Glutamatergic neuron (in vitro differentiated cells): ENCODE results near the gene TAS2R60. TPM values are rescaled to one million over a fixed set of nuclear protein-coding genes. Genes with fewer than 3 reads are reported as not detected.
"Not testable (repeated sequence)": the region's sequence is repeated elsewhere in the genome, so short reads cannot be mapped to it uniquely, and the experiment has no call there.

Source experiments
- DNase-seq: peaks from one replicate; pipeline ENCODE4 v3.0.0; 2022
- H3K27ac Mint-ChIP-seq: one replicate; pipeline ENCODE4 v1.8.0; 2020; ENCODE audit warnings: mild to moderate bottlenecking, mixed read lengths, inconsistent platforms; ENCODE audit not compliant: unreplicated experiment
- H3K27me3 Mint-ChIP-seq: one replicate; pipeline ENCODE4 v1.8.0; 2020; ENCODE audit warnings: mild to moderate bottlenecking, moderate library complexity, mixed read lengths, inconsistent platforms; ENCODE audit not compliant: unreplicated experiment
- H3K36me3 Mint-ChIP-seq: one replicate; pipeline ENCODE4 v1.8.0; 2020; ENCODE audit warnings: mild to moderate bottlenecking, mixed read lengths, inconsistent platforms; ENCODE audit not compliant: unreplicated experiment
- H3K4me1 Mint-ChIP-seq: one replicate; pipeline ENCODE4 v1.8.0; 2020; ENCODE audit warnings: mild to moderate bottlenecking, low read depth, mixed read lengths, inconsistent platforms; ENCODE audit not compliant: unreplicated experiment
- H3K4me3 Mint-ChIP-seq: one replicate; pipeline ENCODE4 v1.8.0; 2020; ENCODE audit warnings: mild to moderate bottlenecking, mixed read lengths, inconsistent platforms; ENCODE audit not compliant: unreplicated experiment
- H3K9me3 Mint-ChIP-seq: one replicate; pipeline ENCODE4 v1.8.0; 2020; ENCODE audit warnings: mild to moderate bottlenecking, moderate library complexity, mixed read lengths, inconsistent platforms; ENCODE audit not compliant: unreplicated experiment
- total RNA-seq: library from RNA; stranded (reverse); fragmentation: NEBNext Ultra II Directional; extraction: Animal tissue kit (Norgen Biotek cat#: 25700); gene quantifications from one replicate; pipeline ENCODE4 v1.2.1, GENCODE V29; 2021; ENCODE audit not compliant: unreplicated experiment
- TF ChIP-seq, protein P1 (sequence below): fragments of 200-600 bp; sonication (generic); IDR thresholded peaks from one replicate; pipeline ENCODE4 v1.5.0; 2021; ENCODE audit not compliant: partially characterized antibody, unreplicated experiment

TAS2R60 gene
- total RNA-seq, 1 donor from 2014 or later = not detected

- Mint-ChIP-seq H3K4me3 (no peak overlapping the region), H3K27me3 (no peaks in the 10 kb centered on the region), H3K9me3 (no peaks in the 10 kb centered on the region), H3K4me1 (no peaks in the 10 kb centered on the region), H3K36me3 (peaks cover 4% of the 10 kb centered on the region), H3K27ac (no peak overlapping the region)
- DNase-seq = no peak
- TF ChIP-seq, protein P1, sequence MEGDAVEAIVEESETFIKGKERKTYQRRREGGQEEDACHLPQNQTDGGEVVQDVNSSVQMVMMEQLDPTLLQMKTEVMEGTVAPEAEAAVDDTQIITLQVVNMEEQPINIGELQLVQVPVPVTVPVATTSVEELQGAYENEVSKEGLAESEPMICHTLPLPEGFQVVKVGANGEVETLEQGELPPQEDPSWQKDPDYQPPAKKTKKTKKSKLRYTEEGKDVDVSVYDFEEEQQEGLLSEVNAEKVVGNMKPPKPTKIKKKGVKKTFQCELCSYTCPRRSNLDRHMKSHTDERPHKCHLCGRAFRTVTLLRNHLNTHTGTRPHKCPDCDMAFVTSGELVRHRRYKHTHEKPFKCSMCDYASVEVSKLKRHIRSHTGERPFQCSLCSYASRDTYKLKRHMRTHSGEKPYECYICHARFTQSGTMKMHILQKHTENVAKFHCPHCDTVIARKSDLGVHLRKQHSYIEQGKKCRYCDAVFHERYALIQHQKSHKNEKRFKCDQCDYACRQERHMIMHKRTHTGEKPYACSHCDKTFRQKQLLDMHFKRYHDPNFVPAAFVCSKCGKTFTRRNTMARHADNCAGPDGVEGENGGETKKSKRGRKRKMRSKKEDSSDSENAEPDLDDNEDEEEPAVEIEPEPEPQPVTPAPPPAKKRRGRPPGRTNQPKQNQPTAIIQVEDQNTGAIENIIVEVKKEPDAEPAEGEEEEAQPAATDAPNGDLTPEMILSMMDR = no peak
Observed at GRCh38 chr7:143422033-143422432, 21.2 kb upstream of the TAS2R60 start.

DNA sequence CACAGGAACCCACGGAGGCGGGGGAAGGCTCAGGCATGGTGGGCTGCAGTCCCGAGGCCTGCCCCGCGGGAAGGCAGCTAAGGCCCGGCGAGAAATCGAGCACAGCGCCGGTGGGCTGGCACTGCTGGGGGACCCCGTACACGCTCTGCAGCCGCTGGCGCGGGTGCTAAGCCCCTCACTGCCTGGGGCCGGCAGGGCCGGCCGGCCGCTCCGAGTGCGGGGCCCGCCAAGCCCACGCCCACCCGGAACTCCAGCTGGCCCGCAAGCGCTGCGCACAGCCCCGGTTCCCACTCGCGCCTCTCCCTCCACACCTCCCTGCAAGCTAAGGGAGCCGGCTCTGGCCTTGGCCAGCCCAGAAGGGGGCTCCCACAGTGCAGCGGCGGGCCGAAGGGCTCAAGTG is 18.8 kb upstream of the TAS2R60 start:
- H3K9me3 Mint-ChIP-seq, H3K4me1 Mint-ChIP-seq, H3K4me3 Mint-ChIP-seq, H3K36me3 Mint-ChIP-seq, DNase-seq, H3K27me3 Mint-ChIP-seq, H3K27ac Mint-ChIP-seq: not testable (repeated sequence)

DNA sequence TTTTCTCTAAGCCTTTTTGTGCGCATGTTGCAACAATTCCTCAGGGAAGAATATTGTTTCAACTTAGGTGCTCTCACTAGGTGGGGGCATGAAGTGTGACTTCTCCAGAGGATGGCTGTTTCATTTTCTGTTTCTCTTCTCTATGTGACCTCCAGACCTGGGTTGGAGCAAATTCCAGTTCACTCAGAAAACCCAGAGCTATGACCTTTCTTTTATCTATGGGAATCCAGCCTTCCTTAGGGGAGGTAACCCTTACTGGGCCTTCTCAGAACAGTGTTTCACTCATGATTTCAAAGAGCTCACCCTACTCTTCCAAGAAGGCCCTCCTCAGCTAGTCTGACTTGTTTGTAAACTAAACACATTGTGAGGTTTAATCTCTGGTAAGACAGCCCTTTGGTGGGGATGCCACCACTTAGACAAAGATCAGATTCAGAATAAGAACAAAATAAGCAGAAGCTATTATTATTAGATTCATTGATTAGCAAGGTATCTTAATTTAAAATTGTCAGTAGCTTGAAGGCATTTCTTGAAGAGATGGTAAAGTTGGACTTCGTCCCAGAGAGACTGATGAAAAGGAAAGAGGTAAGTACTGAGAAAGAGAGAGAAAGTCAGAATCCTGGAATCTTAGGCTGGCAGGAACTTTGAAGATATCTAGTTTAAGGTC is 16.6 kb upstream of the TAS2R60 start:
- H3K4me3 Mint-ChIP-seq = no peak overlapping the region
- H3K4me1 Mint-ChIP-seq = no peaks in the 10 kb centered on the region
- DNase-seq = no peak
- TF ChIP-seq, protein P1 = no peak
- H3K36me3 Mint-ChIP-seq = peaks cover 4% of the 10 kb centered on the region
- H3K27me3 Mint-ChIP-seq = peaks cover 2% of the 10 kb centered on the region
- H3K9me3 Mint-ChIP-seq = no peaks in the 10 kb centered on the region
- H3K27ac Mint-ChIP-seq = no peak overlapping the region

GRCh38 chr7:143429770-143430698 is 13.2 kb upstream of the TAS2R60 start:
- H3K27ac Mint-ChIP-seq = no peak overlapping the region
- no peaks in the 10 kb centered on the region for H3K36me3 Mint-ChIP-seq
- no peaks in the 10 kb centered on the region for H3K9me3 Mint-ChIP-seq
- no peak overlapping the region for H3K4me3 Mint-ChIP-seq
- DNase-seq = no peak
- TF ChIP-seq, protein P1 = no peak
- no peaks in the 10 kb centered on the region for H3K4me1 Mint-ChIP-seq
- H3K27me3 Mint-ChIP-seq = peaks cover 2% of the 10 kb centered on the region

GRCh38 chr7:143431109-143431508 is 12.1 kb upstream of the TAS2R60 start:
- Mint-ChIP-seq H3K36me3 (no peaks in the 10 kb centered on the region), H3K27ac (no peak overlapping the region), H3K4me1 (no peaks in the 10 kb centered on the region), H3K9me3 (no peaks in the 10 kb centered on the region), H3K4me3 (no peak overlapping the region), H3K27me3 (peaks cover 2% of the 10 kb centered on the region)
- DNase-seq = no peak
- TF ChIP-seq, protein P1 = no peak
